D721Med (cell line): Measurements from ENCODE around the gene CTDSP2.

ENCODE experiments used
- DNase-seq: peaks from one replicate; pipeline ENCODE4 v3.0.0; 2011; ENCODE audit warnings: low spot score; ENCODE audit not compliant: insufficient read length
- FAIRE-seq: peaks from 2 replicates; lab custom pipeline; 2011; peaks lifted over from hg19 to GRCh38; lab: Jason Lieb, UNC
- TF ChIP-seq, protein P1 (sequence below): IDR thresholded peaks from 2 replicates; pipeline ENCODE4 v1.5.1; 2012; ENCODE audit warnings: mild to moderate bottlenecking, control low read depth; ENCODE audit not compliant: insufficient read depth; ENCODE audit errors: missing control alignments

The CTDSP2 gene

DNA sequence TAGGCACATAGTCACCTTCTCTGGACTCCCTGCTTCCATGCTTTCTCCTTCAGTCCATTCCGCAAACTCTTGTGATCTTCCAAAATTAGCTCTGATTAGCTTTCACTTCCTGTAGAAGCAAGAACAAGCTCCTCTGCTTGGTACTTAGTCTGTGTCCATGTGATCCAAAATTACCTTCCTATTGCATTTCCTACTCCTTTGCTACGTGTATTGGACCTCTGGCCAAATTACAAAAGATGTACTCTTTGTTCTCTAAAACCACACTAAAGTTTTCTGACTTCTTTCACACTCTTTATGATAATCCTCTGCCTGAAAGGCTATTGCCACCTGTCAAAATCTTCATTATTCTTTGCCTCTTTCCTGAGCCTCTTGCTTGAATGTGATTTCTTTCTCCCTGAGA lies 64.7 kb downstream of the CTDSP2 start:
- FAIRE-seq (no peak), DNase-seq (no peak)
- TF ChIP-seq, protein P1, sequence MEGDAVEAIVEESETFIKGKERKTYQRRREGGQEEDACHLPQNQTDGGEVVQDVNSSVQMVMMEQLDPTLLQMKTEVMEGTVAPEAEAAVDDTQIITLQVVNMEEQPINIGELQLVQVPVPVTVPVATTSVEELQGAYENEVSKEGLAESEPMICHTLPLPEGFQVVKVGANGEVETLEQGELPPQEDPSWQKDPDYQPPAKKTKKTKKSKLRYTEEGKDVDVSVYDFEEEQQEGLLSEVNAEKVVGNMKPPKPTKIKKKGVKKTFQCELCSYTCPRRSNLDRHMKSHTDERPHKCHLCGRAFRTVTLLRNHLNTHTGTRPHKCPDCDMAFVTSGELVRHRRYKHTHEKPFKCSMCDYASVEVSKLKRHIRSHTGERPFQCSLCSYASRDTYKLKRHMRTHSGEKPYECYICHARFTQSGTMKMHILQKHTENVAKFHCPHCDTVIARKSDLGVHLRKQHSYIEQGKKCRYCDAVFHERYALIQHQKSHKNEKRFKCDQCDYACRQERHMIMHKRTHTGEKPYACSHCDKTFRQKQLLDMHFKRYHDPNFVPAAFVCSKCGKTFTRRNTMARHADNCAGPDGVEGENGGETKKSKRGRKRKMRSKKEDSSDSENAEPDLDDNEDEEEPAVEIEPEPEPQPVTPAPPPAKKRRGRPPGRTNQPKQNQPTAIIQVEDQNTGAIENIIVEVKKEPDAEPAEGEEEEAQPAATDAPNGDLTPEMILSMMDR, result no peak

DNA sequence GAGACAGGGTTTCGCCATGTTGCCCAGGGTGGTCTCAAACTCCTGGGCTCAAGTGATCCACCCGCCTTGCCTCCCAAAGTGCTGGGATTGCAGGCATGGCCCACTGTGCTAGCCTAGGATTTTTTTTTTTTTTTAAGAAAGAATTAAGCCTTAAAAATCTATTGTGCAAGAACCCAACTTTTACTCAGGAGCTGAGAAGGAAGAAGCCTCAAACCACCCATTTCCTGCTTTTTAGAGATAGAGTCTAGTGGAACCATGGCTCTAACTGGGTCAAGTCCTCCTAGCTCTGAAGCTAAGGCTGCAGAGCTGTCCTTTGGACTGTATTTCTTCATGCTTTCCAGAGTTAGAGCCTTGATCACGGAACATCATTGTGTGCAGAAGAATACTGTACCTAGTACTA lies 65.3 kb downstream of the CTDSP2 start:
- DNase-seq (no peak), FAIRE-seq (no peak)
- TF ChIP-seq, protein P1, result no peak

DNA sequence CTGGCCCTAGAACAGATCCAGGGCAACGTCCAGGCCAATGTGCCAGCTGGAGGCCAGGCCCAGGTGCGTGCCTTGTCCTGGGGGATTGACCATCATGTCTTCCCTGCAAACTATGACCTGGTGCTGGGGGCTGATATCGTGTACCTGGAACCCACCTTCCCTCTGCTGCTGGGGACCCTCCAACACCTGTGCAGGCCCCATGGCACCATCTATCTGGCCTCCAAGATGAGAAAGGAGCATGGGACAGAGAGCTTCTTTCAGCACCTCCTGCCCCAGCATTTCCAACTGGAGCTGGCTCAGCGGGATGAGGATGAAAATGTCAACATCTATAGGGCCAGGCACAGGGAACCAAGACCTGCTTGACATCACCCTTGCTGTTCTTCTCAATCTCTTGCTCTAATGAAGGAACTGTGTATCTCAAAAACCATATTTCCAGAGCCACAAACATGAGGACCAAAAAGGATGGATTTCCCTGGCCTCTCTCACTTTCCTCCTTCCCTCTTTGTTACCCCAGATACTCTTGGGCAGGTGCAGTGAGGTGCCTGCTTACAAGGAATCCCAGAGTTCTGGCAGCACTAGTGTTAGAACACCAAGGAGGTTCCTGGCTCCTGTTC lies 66.1 kb downstream of the CTDSP2 start:
- DNase-seq, result no peak
- FAIRE-seq, result no peak
- TF ChIP-seq, protein P1, result no peak

DNA sequence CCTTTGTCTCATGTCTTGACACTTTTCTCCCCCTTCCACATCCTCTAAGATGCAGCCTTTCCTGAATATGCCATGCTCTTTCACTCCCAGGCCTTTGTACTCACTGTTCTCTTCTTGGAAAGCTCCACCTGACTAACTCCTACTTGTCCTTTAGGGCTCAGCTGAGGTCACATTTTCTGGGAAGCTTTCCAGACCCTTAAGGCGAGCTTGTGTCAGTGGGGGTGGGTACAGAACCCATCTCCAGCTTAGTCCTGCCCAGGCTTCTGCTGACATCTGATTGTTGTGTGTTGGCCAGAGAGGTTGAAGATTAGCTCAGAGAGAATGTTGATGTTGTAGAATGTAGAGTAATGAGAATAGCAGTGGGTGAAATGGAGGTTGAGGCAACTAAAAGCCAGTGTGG lies 66.8 kb downstream of the CTDSP2 start:
- TF ChIP-seq, protein P1, result no peak
- FAIRE-seq (no peak), DNase-seq (no peak)

DNA sequence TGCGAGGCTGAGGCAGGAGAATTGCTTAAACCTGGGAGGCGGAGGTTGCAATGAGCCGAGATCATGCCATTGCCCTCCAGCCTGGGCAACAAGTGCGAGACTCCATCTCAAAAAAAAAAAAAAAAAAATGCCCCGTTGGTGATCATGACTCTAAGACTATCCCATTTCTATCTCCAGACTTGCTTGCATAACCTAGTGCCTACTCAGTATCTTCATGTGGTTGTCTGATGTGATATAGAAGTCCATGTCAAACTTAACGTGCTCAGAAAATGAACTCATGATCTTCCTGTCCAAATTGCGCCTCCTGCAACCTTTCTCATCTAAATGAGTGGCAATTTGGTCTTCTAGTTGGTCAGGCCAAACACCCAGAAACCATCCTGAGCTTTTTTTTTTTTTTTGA lies 68.6 kb downstream of the CTDSP2 start:
- FAIRE-seq, result no peak
- TF ChIP-seq, protein P1, result no peak
- no peak for DNase-seq

DNA sequence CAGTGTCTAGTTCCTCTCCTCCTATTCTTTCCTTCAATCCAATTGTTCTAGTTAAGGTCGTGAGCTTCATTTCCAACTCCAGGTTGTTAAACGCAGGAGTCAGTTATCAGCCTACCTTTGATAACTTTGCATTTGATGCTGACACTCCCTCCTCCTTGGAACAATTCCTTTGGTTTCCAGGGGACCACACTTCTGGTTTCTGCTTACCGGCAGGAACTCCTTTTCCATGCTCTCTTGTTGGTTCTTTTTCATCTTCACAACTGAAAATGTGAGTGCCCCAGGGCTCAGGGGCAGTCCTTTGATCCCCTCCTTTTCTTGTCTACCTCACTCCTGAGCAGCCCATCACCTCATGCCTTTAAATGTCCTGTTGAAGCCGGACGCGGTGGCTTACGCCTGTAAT lies 69.2 kb downstream of the CTDSP2 start:
- DNase-seq (no peak), FAIRE-seq (no peak)
- TF ChIP-seq, protein P1, result no peak

DNA sequence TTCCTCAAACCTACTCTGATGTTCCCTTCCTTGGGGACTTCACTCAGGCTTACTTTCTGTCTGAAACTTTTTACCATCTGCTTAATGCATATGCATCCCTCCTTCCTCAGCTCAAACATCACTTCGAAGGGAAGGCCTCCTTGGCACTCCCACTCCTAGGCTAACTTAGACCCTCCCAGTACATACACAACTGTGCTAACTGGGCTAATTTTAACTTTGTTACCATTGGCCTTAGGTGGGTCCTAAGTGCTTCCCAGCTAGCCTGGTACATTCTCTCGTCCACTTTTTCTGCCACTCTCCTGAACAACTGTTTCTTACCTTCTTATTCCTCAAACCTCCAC lies 70.3 kb downstream of the CTDSP2 start:
- no peak for FAIRE-seq

More for the DNA sequence above, 70.3 kb downstream of the CTDSP2 start:
- TF ChIP-seq, protein P1, result no peak
- DNase-seq, result no peak
